Inferior parietal cortex (tissue), 1 donor: ENCODE data around the gene LAMC1.
"Not testable (repeated sequence)": the region's sequence is repeated elsewhere in the genome, so short reads cannot be mapped to it uniquely, and the experiment has no call there.

Experiments
- DNase-seq: peaks from one replicate; pipeline ENCODE4 v3.0.0-alpha.2; 2016; ENCODE audit errors: extremely low spot score

The LAMC1 gene

DNA sequence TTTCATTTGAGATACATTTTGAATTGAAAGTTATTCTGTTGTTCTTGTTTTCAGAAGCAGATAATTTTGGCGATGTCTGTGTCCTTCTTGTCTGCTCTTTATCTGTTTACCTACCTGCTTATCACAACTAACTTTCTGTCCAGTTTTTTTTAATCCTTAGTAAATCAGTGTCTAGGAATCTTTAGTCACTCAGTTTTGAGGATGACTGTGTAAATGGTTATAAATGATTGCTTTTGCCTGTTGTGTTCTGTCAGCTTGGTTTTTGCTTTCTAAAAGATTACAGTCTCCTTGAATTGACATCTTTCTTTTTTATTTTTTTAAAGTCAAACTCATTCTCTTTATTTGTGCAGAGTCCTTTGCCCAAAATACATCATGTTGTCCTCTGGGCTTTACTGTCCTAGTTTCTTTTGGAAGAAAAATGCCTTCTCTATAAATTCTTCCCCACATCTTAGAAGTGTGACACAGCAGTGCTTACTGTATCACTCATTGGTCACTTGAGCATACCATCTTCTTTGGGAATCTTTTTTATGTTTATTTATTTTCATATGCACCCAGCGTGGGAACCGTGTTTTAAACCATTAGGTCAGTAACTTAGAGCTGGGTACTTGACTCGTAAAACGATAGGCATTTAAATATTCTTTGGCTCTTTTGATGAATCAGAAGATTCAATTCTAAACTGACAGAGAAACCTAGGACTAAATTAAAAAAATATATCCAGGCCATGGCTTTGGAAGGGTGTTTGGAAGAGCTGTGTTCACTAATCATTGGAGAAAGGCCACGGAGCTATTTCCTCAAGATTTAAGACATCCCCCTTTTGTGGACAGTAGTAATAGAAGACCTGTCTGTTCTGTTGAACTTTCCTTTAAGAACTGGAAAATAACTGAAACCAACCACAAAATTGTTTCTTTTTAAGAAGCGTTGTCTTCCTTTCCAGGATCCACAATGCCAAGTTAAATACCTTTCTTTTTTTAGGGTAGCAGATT is 20.9 kb downstream of the LAMC1 start:
- DNase-seq = no peak

DNA sequence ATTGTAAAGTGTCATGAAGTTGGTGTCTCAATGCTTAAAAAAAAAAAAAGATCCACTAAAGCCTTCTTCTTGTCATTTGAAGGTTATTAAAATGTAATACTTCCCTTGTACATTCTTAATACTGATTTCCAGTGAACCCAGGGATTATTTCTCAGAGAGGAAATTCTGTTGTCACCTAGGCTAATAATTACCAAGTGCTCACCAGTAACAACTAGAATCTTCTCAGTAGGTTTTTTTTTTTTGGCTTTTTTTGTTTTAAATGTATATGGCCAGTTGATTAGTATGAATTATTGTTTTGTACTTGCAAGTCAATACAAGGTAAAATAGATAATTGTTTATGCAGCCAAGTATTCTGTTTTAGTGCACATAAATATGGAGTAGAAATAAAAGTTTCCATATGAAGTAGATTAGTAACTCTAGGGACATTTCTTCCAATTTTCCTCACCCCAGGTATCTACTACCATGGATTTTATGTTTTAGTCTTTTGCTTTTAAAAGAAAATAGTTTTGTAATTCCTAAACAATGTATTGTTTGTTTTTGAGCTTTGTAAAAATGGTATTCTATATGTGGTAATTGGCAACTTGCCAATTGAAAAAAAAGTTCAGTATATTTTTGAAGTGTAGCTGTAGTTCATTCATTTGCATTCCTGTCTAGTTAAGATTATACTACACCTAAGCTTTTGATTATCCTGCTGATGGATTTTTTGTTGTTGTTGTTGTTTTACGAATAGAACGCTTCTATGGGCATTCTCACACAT is 21.9 kb downstream of the LAMC1 start:
- DNase-seq = no peak

DNA sequence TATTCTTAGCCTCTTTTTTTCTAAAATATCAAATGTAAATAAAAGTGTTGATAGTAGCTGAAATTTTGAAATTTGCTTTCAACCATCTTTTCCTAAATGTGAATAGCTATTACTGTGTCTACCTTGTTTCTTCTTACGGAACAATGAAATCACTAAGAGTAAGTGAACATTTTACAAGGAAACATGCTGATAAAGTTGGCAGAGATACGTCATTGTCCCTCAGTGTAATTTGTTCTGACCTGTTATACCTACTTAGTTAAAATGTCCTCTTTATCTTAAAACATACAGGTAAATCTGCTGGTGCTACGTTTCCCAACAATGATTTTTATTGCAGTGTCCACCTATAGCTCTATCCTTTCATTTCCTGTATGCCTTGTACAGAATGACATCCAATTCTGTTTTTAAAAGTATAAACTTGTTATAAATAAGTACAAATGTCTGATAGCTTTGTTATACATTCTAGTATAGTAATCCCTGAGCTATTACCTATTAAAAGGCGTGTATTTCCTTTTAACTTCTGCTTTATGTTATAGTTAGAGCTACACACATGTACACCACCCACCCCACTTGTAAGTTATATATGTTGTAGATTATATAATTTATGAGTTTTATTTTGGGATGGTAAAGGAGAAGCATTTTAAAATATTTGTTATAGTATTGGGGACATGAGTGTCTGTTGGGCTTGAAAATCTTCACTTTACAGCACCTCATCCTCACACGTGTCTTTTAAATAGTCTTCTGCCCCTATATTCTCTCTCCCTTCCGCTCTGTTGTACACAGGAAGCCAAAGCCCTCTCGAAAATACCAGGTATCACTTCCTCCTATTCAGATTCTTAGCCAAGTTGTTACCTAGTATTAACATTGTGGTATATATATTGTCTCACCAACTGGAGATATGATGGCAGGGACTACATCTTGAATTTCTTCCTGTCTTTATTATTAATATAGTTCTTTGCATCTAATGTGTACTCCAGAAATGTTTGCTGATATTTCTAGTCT is 25.2 kb downstream of the LAMC1 start:
- no peak for DNase-seq

DNA sequence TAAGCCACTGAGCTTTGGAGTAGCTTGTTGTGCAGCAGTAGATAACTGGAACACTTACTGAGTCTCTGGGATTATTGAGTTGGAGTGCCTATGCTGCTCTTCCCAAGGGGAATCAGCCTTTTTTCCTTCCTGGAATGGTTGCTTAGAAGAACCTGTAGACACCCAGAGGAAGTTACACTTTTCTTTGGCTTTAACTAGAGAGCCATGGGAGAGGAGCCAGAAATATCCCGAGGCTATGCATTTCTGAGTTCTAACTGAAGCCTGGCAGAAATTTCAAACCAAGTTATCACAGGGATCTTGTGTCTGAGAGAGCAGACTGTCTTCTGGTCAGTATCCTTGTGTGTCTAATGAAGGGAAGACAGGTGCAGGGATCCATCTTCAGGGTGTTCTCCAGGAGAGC is 28.3 kb downstream of the LAMC1 start:
- no peak for DNase-seq

DNA sequence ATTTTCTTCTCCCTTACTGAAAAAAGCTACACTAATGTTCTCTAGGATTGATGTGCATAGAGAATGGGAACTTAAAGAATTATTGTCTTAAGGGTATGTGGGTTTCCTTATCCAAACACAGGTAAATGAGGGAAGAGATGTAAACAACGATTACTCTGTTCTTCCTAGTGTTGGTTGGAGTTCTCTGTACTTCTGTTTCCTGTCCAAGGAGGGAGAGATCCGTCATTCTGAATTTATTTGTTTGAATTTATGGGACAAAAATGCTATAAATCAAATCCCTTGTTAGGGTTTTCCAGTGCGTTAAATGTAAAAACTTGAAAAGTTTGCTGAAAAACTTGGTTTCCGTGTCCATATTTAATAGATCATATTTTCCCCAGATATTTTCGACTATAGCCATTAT is 29.6 kb downstream of the LAMC1 start:
- DNase-seq = no peak

DNA sequence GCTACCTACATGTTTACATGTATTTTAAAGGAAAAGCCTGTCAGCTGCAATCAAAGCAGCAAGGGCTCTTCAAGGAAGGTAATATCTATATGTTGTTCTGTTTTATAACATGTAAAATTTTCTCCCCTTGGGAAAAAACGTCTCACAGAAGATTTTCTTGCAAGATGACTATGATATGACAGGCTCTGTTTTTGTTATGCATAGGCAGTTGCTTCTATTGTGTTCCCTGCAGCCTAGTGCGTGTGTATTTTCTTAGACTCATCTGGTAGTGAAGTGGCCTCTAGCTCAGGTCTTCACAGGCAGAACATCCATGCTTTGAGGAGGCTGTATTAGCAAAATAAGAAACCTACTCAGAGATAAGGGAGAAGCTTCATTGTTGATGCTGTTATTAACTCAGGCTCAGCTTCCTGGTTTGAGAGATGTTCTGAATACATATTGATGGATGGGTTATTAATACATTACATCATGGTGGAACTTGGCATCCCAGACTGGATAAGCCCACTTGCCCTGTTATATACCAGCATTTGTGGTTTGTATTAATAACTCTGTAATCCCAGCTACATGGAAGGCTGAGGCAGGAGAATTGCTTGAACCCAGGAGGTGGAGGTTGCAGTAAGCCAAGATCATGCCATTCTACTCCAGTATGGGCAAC is 35.8 kb downstream of the LAMC1 start:
- DNase-seq = no peak

DNA sequence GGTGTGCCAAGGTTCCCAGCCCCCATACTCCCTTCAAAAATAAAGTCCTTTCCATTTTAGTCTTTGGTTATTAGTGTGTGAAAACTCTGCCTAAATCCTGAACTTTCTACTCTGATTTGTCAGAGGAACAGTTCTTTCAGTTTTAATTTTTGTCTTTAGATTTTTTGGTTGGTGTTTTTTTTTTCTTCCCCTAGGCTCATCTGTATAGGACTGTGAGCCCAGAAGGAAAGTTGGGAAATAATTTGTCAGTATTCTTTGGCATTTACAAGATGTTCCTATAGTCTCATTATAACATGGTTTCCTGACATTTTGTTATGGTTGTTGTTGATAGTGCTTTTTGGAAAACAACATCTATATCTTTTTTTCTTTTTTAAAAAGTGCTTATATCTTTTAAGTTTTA is 38.0 kb downstream of the LAMC1 start:
- DNase-seq = no peak

DNA sequence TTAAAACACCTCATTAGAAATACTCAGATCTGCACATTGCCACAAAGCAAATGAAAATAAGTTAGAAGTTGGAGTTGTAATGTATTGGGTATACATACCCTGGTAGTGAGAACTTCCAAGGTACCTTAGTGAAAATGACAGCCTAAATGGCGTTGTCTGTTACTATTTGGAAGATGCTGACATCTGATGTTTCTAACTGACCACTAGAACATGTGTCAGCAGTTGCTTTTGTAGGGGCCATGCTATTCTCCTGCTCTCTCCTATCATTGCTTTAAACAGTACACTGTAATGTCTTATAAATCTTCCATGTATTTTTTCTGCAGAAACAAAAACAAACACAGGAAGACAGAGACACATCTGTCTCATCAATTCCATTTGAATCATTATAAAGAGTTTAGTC is 40.1 kb downstream of the LAMC1 start:
- no peak for DNase-seq

DNA sequence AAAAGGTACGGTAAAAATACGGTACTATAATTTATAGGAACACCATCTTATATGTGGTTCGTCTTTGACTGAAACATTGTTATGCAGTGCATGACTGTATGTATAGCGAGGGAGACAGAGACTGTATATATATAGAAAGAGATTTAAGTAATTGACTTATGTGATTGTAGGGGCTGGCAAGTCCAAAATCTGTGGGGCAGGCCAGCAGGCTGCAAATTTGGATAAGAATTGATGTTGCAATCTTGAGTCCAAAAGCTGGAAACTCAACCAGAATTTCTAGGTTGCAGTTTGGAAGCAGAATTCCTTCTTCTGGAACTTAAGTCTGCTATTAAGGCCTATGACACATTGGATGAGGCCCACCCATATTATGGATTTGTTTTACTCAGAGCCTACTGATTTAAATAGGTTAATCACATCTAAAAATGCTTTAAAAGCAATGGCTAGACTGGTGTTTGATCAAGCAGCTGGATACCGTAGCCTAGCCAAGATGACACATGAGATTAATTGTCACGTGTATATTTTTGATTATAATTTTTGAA is 42.0 kb downstream of the LAMC1 start:
- DNase-seq = no peak

DNA sequence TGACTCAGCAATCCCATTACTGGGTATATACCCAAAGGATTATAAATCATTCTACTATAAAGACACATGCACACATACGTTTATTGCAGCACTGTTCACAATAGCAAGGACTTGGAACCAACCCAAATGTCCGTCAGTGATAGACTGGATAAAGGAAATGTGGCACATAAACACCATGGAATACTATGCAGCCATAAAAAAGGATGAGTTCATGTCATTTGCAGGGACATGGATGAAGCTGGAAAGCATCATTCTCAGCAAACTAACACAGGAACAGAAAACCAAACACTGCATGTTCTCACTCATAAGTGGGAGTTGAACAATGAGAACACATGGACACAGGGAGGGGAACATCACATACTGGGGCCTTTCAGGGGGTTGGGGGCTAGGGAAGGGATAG is 43.2 kb downstream of the LAMC1 start:
- not testable (repeated sequence) for DNase-seq

DNA sequence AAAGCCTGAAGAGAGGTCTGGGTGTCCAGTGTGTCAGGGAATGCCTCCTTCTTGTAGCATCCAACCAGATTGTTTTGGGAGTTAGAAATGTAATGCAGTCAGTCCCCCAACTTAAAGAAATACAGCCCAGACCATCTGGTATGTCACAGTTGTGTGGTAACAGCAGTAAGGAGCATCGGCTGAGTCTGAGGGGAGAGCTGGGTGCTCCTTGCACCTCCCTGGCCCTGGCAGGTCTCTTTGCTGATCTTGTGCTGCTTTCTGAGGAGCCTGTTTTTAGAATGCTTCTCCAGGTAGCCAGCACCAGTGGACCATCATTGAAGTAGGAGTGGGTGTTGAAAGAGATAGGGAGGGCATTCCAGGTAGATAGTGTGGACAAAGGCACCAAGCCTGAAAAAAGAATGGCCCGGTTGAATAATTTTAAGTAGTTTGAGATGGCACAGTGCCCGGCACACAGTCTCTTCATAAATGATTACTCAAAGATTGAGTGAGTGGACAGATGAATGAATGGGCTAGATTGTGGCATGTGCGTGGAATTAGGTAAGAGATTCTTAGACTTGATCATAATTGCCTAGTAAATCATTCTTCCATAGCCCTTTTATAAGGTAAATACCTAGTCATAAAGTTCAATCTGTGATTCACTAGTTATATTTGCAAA is 46.5 kb downstream of the LAMC1 start:
- no peak for DNase-seq

DNA sequence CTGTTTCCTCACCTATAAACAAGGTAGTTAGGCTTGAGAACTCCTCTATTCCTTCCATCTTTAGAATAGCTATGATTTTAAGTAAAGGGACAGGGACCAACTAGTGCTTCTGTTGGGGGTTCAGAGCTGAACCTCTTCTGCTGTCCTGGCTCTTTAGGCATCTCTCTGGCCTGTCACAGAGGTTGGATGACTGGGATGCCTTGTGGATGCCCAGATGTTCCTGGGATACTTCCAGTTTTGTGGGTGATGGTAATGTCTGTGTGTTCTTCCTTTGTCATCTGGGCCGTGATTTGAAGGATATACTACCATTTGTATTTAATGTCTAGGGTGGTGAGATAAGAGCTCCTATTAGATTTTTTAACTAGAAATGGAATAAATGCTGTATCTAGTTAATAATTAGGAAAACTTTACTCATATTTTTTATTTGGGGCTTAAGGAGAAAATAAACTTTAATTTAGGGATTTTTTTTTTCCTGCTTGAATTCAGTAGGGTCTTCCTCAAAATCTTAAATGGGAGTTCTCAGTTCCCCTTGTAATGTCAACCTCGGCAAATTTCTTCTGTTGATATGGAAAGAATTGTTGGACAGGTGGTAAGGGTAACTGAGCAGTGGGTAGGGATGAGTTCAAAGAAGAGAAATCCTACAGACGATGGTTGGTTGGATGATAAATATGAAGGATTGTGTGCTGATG is 47.2 kb downstream of the LAMC1 start:
- DNase-seq = no peak

DNA sequence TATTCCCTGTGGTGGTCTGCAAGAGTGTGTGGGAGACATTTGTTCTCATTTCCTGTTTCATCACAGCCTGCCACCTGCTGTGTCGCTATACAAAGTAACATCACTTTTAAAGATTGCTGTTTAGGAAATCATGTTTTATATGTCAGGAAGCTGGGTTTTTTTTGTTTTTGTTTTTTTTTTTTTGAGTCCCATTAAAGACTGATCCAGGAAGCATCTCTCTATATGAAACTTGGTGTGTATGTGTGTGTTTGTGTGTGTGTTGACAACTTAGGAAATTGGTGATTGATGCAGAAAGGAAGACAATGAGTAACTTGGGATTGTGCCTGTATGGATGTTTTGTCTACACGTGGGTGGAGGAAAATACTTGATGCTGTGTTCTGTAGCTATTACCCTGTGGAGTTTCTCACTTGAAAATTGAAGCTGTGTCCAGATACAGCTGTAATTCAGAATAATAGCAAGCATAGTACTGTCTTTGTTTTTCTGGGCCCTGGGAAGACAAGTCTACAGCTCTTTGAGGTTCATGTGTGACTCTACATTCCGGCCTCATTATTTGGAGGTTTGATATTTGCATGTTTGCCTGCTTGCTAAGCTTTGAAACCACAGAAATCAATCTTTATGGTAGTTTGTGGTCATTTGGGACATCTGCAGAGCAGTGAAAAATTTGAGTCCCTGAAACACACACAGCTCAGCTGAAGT is 47.9 kb downstream of the LAMC1 start:
- DNase-seq = no peak

DNA sequence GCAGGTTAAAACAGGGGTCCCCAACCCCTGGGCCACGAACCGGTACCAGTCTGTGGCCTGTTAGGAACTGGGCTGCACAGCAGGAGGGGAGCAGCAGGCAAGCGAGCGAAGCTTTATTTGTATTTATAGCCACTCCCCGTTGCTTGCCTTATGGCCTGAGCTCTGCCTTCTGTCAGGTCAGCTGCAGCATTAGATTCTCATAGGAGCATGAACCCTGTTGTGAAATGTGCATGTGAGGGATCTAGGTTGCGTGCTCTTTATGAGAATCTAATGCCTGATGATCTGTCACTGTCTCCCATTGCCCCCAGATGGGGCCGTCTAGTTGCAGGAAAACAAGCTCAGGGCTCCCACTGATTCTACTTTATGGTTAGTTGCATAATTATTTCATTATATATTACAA is 49.4 kb downstream of the LAMC1 start:
- not testable (repeated sequence) for DNase-seq

DNA sequence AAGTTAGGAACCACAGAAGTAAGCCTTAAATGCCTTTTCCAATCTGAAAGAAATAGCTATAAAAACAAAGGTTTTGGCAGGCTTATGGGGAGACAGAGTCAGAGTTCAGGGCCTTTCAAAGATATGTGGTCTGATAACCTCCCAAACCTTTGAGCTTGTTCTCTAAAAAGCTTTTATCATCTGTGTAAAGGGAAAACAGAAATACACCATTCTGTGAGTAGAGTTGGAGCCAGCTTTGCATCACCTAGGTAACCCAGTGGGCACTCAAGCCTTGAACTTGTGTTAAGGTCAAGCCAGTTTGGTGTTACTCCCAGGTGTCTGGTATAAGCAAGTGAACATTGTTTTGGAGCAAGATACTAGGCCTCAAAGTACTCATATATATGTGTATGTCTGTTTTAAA is 50.1 kb downstream of the LAMC1 start:
- DNase-seq = no peak

DNA sequence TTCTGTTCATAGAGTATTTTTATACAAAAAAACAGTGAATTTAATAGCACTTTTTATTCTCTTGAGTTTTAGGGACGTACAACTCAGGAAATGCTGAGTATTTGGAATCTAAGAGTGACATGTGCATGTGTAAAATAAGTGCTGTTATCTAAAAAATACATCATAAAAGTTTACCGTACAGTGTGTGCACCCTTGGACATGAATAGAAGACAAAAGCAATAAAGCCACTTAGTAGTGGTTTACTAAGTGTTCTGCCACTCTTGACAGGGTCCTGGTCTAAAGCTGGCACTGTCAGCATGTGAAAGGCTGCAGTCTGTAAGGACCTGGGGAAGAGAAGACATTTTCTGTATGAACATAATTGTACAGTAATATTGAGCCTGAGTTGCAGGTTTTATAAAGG is 51.0 kb downstream of the LAMC1 start:
- no peak for DNase-seq

DNA sequence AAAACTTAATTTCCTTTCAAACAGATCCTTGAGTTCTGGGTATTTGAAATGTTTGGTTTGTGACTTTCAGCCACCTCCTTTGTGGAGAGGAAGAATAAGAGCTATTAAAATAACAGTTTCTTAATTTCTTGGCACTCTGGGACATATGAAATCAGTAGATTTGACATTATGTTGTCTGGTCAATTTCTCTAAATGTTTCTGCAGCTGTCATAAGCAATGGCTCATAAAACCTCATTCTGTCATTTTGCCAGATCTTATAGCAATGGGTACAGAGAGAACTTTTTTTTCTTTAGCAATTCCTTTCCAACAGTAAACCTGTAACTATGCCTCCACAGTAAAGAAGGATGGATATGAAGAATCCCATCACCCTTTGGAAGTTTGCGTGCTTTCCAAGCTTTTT is 52.6 kb downstream of the LAMC1 start:
- no peak for DNase-seq

DNA sequence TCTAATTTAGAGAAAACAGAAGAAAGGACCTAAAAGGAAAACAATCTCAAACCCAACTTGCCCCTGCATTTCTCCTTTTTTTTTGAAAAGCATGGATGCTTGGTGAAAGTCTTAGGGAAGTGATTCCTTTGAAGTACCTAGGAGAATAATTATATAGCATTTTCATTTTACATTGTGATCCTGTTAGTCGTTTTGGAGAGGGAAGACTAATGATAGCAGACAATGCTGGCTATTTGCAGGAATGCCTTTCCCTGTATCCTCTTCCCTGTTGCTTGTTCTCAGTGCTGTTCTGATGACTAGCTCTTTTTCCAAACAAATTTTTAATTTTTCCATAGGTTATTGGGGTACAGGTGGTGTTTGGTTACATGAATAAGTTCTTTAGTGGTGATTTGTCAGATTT is 53.9 kb downstream of the LAMC1 start:
- DNase-seq = no peak

DNA sequence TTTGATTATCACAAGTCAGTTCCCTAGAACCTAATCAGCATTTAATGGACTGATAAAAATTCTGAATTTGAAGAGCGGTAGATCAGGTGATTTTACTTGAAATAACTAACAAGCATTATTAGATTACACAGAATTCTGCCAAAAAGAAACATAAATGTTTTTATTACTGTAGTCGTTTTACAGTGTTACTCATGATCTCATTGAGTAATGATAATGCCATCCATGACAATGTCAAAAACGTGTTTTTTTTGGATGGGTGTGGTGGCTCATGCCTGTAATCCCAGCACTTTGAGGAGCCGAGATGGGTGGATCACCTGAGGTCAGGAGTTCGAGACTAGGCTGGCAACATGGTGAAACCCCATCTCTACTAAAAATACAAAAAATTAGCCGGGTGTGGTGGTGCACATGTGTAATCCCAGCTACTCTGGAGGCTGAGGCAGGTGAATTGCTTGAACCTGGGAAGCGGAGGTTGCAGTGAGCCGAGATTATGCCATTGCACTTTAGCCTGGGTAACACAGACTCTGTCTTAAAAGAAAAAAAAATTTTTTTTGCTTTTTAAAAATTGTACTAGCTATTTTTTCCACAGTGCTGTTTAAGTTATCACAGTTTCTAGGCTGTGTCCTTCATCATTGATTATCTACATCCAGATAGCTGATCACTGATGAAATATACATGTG is 56.6 kb downstream of the LAMC1 start:
- no peak for DNase-seq
